GM12878 (cell line): ENCODE measurements around the gene SRD5A1. TPM values are rescaled to one million over a fixed set of nuclear protein-coding genes. Genes with fewer than 3 reads are reported as not detected.
"Not testable (repeated sequence)": the region's sequence is repeated elsewhere in the genome, so short reads cannot be mapped to it uniquely, and the experiment has no call there.

ENCODE experiments used
- ATAC-seq: fragments of 200-7000 bp; cut with Tn5 transposase; 3 replicates; pipeline ENCODE4 v1.9.1; 2020; ENCODE audit warnings: mild to moderate bottlenecking, moderate library complexity
- BruUV-seq: library from RNA; stranded (reverse); fragments of 400-500 nt; replicated peaks from 2 replicates; lab custom pipeline; 2021; lab: Mats Ljungman, UMichigan
- CTCF ChIA-PET: fragments of 300-600 bp; sonication (Branson Sonifier 250); formaldehyde crosslinking; extraction: SDS; loops from one replicate; lab custom pipeline; 2021; ENCODE audit warnings: inconsistent platforms; lab: Yijun Ruan, JAX
- POLR2A ChIA-PET: fragments of 350-600 bp; formaldehyde crosslinking; extraction: SDS; loops from one replicate; lab custom pipeline; 2021; ENCODE audit warnings: inconsistent platforms; lab: Charles Lee
- RAD21 ChIA-PET: fragments of 300-600 bp; sonication (Branson Sonifier 250); formaldehyde crosslinking; loops from one replicate; lab custom pipeline; 2023; ENCODE audit warnings: antibody characterized with exemption; ENCODE audit not compliant: unreplicated experiment; lab: Charles Lee
- SMC1A ChIA-PET: fragments of 300-600 bp; sonication (Branson Sonifier 250); formaldehyde crosslinking; loops from one replicate; lab custom pipeline; 2023; ENCODE audit not compliant: unreplicated experiment, uncharacterized antibody; lab: Charles Lee
- DNase-seq: peaks from one replicate; pipeline ENCODE4 v3.0.0-alpha.2; 2011; ENCODE audit warnings: low read depth, low spot score
- FAIRE-seq: peaks from 3 replicates; lab custom pipeline; 2011; peaks lifted over from hg19 to GRCh38; lab: Jason Lieb, UNC
- H2AFZ ChIP-seq: 2 replicates; pipeline ENCODE4 v1.6.0; 2011; ENCODE audit warnings: low read depth, low read length, control low read depth; ENCODE audit not compliant: control insufficient read depth
- H3K27ac ChIP-seq: 2 replicates; pipeline ENCODE4 v1.5.1; 2011; ENCODE audit warnings: control low read depth; ENCODE audit not compliant: control insufficient read depth, insufficient read depth
- H3K27me3 ChIP-seq, 2 experiments: replicated peaks in 1 of 2; 2 replicates each; pipeline versions ENCODE4 v1.6.0 to v1.6.1; 2011; ENCODE audit warnings: low read length in 1 of 2; ENCODE audit not compliant: control insufficient read depth in 2 of 2, insufficient read depth in 2 of 2
- H3K36me3 ChIP-seq, 2 experiments: 2 replicates each; pipeline ENCODE4 v1.5.1; 2011; ENCODE audit warnings: low read length in 1 of 2; ENCODE audit not compliant: control insufficient read depth in 2 of 2, insufficient read depth in 2 of 2
- H3K4me1 ChIP-seq: 2 replicates; pipeline ENCODE4 v1.6.1; 2011; ENCODE audit warnings: mild to moderate bottlenecking, low read length, moderate library complexity, mixed read lengths; ENCODE audit not compliant: control insufficient read depth, insufficient read depth
- H3K4me2 ChIP-seq: 2 replicates; pipeline ENCODE4 v1.6.0; 2011; ENCODE audit warnings: control low read depth; ENCODE audit not compliant: control insufficient read depth, insufficient read depth
- H3K4me3 ChIP-seq: fragments of 200-600 bp; sonication (generic); 2 replicates; pipeline ENCODE4 v1.5.1; 2016
- H3K79me2 ChIP-seq: 2 replicates; pipeline ENCODE4 v1.6.0; 2011; ENCODE audit warnings: low read length; ENCODE audit not compliant: control insufficient read depth, insufficient read depth
- H3K9ac ChIP-seq: 2 replicates; pipeline ENCODE4 v1.8.0; 2011; ENCODE audit warnings: low read length, control low read depth, mixed read lengths; ENCODE audit not compliant: control insufficient read depth, insufficient read depth
- H3K9me3 ChIP-seq: replicated peaks from 3 replicates; pipeline ENCODE4 v1.5.1; 2011; ENCODE audit warnings: mild to moderate bottlenecking, low read length; ENCODE audit not compliant: control insufficient read depth, insufficient read depth
- H4K20me1 ChIP-seq: 2 replicates; pipeline ENCODE4 v1.6.0; 2011; ENCODE audit not compliant: control insufficient read depth, insufficient read depth
- DPF2 ChIP-seq: fragments of 450-650 bp; IDR thresholded peaks from 2 replicates; pipeline ENCODE4 v1.6.1; 2017; ENCODE audit warnings: mild to moderate bottlenecking
- HSF1 ChIP-seq: fragments of 150-350 bp; IDR thresholded peaks from 2 replicates; pipeline ENCODE4 v1.6.1; 2014; ENCODE audit warnings: mild to moderate bottlenecking, low read depth, low read length
- MAX ChIP-seq: IDR thresholded peaks from 2 replicates; pipeline ENCODE4 v1.6.1; 2012; ENCODE audit warnings: low read depth, low read length, improper control_type of control experiment
- MLLT1 ChIP-seq: fragments of 450-650 bp; IDR thresholded peaks from 2 replicates; pipeline ENCODE4 v1.6.1; 2016; ENCODE audit warnings: mild to moderate bottlenecking
- RAD21 ChIP-seq: IDR thresholded peaks from 2 replicates; pipeline ENCODE4 v1.6.1; 2011; ENCODE audit warnings: mild to moderate bottlenecking, low read depth, low read length, moderate library complexity; ENCODE audit not compliant: insufficient read depth
- RELB ChIP-seq: fragments of 450-650 bp; IDR thresholded peaks from 2 replicates; pipeline ENCODE4 v1.6.1; 2017; ENCODE audit warnings: low read depth, mild to moderate bottlenecking, moderate library complexity
- WGBS: methylation state at CpG from one replicate; pipeline ENCODE4 v1.1.6; 2016; ENCODE audit warnings: low lambda C conversion rate; ENCODE audit not compliant: insufficient replicate concordance, insufficient coverage; ENCODE audit errors: missing lambda C conversion rate; 5-methylcytosine and 5-hydroxymethylcytosine counted together
- in situ Hi-C: fragments of 300-500 bp; cut with MboI; formaldehyde crosslinking; loops from 9 replicates; pipeline ENCODE4 v1.14.3; 2018; ENCODE audit warnings: mixed read lengths
- intact Hi-C: fragments of 100-400 bp; cut with micrococcal nuclease; formaldehyde crosslinking; loops from one replicate; pipeline ENCODE4 v1.14.2; 2022; ENCODE audit not compliant: unreplicated experiment
- polyA plus RNA-seq, 11 experiments: library from polyadenylated mRNA; depleted of rRNA in 4 of 11; unstranded in 6 of 11; stranded (reverse) in 5 of 11; fragments of >200 nt; fragmentation: Nextera tagmentation in 4 of 11; fragmentation: Illumina TruSeq in 1 of 11; extraction: Ambion mirVana in 4 of 11; extraction: Trizol in 1 of 11; gene quantifications; 1 replicate in 1 of 11; 2 replicates in 10 of 11; pipeline versions ENCODE4 v1.2.1 to v1.2.3, GENCODE V29; 2011 to 2016; ENCODE audit warnings: inconsistent platforms in 2 of 11, missing spikeins in 2 of 11, low read depth in 1 of 11
- total RNA-seq, 4 experiments: library from RNA; depleted of rRNA in 3 of 4; stranded (reverse); fragments of >200 nt in 3 of 4; fragmentation: Illumina TruSeq in 1 of 4; extraction: Trizol in 1 of 4; gene quantifications; 2 replicates each; pipeline versions ENCODE4 v1.2.1 to v1.2.3, GENCODE V29; 2013 to 2021

The SRD5A1 gene
- total and polyA plus RNA-seq, 10 of the 15 experiments (the other 5 are each of a cell fraction or from before 2014, with no cell fraction given), result 0.76 to 20.1 (median 12.3) TPM

GRCh38 chr5:6644794-6645241, 11.6 kb downstream of the SRD5A1 start:
- BruUV-seq, result no TSS peak
- ATAC-seq (no peak), FAIRE-seq (no peak), DNase-seq (no peak)
- in situ Hi-C loops, result no loop called here
- Histone ChIP-seq H3K79me2 (no peaks in the 10 kb centered on the region), H4K20me1 (no peaks in the 10 kb centered on the region), H3K4me3 (no peak overlapping the region), H3K36me3 (no peaks in the 10 kb centered on the region), H3K27ac (no peak overlapping the region), H2AFZ (no peak overlapping the region), H3K4me2 (no peak overlapping the region), H3K4me1 (no peaks in the 10 kb centered on the region), H3K9me3 (no peaks in the 10 kb centered on the region; the same call in 2 of the 3 replicates), H3K9ac (no peak overlapping the region), H3K27me3 (no peaks in the 10 kb centered on the region)
- TF ChIP-seq DPF2 (no peak), MAX (no peak), HSF1 (no peak), RAD21 (no peak), MLLT1 (no peak), RELB (no peak)
- POLR2A ChIA-PET, result no interaction called here
- RAD21 ChIA-PET, result no interaction called here
- intact Hi-C loops, result no loop called here
- CTCF ChIA-PET, result no interaction called here
- SMC1A ChIA-PET, result no interaction called here
- WGBS, result 80% methylated on average over 6 of the region's 6 CpGs

- H3K9ac ChIP-seq, H3K4me3 ChIP-seq, DNase-seq, H2AFZ ChIP-seq, in situ Hi-C loops, H3K4me1 ChIP-seq, POLR2A ChIA-PET, H3K36me3 ChIP-seq, RAD21 ChIA-PET, FAIRE-seq, CTCF ChIA-PET, H3K9me3 ChIP-seq, ATAC-seq, H3K4me2 ChIP-seq, H3K27ac ChIP-seq, H3K79me2 ChIP-seq, BruUV-seq, intact Hi-C loops, H4K20me1 ChIP-seq, H3K27me3 ChIP-seq: not testable (repeated sequence)
- SMC1A ChIA-PET, result interaction anchor here (1.0 kb wide), 1 partner anchor 10 kb away, joined by 3 read pairs; no protein-coding TSS in a partner anchor
- WGBS, result 95% methylated on average over 11 of the region's 11 CpGs
Observed at GRCh38 chr5:6645571-6646362, 12.5 kb downstream of the SRD5A1 start.
